Posterior vena cava (tissue), 2 donors: ENCODE data around the gene SLC7A10. TPM values are rescaled to one million over a fixed set of nuclear protein-coding genes. Genes with fewer than 3 reads are reported as not detected.

Source experiments
- DNase-seq: peaks from one replicate; pipeline ENCODE4 v3.0.0-alpha.2; 2020; ENCODE audit warnings: low spot score
- intact Hi-C, 2 donors: fragments of 100-400 bp; cut with DNase I; formaldehyde crosslinking; loops; one replicate each; pipeline versions ENCODE4 v1.14.1 to v1.14.2; 2022 to 2023
- total RNA-seq, 2 donors: library from RNA; stranded (reverse); fragmentation: NEBNext Ultra II Directional; extraction: Animal tissue kit (Norgen Biotek cat#: 25700); gene quantifications; one replicate each; pipeline ENCODE4 v1.2.1, GENCODE V29; 2021
- donor health status: DM: yes; HTN: yes; CAD: no.
- donor health status: DM: yes; HTN: yes; CAD: no.

SLC7A10 gene
- total RNA-seq, 2 donors from 2014 or later, result not detected

GRCh38 chr19:33207903-33208302 lies 17.7 kb downstream of the SLC7A10 start:
- DNase-seq, result no peak
- intact Hi-C loops, result no loop called here

DNA sequence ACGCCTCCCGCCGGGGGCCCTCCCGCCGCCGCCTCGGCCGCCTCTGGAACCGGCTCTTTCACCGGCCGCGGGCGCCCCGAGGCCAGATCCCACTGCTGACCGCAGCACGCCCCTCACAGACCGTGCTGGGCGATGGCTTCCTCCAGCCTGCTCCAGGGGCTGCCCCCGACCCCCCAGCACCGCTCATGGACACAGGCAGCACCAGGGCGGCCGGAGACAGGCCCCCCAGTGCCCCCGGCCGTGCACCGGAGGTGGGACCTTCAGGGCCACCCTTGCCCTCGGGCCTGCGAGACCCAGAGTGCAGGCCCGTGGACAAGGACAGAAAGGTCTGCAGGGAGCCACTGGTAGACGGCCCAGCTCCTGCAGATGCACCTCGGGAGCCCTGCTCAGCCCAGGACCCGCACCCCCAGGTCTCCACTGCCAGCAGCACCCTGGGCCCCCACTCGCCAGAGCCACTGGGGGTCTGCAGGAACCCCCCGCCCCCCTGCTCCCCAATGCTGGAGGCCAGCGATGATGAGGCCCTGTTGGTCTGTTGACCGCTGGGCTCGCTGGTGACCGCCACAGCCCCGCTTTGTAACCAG lies 18.5 kb downstream of the SLC7A10 start:
- no peak for DNase-seq
- intact Hi-C loops, result no loop called here

- intact Hi-C loops, result no loop called here
- no peak for DNase-seq
Measured at GRCh38 chr19:33206261-33207039, 19.2 kb downstream of the SLC7A10 start.

- intact Hi-C loops, result no loop called here
- no peak for DNase-seq
Measured at GRCh38 chr19:33205531-33206260, 20.0 kb downstream of the SLC7A10 start.

- no peak for DNase-seq
- intact Hi-C loops, result no loop called here
Measured at GRCh38 chr19:33205110-33205509, 20.5 kb downstream of the SLC7A10 start.

DNA sequence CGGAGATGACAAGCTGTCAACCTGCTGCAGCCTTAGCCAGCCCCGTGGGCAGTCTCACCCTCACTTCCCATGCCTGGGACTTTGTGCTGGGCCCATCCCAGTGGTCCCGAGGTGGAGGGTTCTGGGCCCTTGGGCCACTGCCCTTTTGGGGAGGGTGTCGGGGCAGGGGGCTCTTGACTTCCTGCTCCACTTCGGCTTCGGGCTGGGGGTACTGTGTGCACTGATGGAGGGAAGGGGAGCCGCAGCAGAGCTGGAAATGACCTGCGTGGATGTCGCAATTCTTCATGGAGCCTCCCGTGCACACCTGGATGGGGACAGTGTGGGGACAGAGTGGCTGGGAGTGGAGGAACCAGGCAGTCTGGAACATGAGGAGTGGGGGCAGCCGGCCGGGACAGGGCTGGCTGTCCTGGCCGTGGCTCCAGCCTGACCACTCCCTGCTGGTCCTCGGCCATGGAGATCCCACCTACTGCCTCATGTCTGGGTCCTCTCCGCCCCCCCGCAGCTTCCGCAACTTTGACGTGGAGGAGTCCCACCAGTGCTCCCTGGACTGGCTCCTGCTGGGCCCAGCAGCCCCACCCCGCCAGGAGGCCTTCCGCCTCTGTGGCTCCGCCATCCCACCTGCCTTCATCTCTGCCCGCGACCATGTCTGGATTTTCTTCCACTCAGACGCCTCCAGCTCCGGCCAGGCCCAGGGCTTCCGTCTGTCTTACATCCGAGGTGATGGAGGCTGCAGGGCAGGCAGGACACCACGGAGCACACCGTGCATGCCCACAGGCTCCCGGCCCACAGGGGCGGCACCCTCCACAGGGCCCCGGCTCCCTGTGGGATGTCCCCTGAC lies 21.3 kb downstream of the SLC7A10 start:
- DNase-seq, result no peak
- intact Hi-C loops, result no loop called here

DNA sequence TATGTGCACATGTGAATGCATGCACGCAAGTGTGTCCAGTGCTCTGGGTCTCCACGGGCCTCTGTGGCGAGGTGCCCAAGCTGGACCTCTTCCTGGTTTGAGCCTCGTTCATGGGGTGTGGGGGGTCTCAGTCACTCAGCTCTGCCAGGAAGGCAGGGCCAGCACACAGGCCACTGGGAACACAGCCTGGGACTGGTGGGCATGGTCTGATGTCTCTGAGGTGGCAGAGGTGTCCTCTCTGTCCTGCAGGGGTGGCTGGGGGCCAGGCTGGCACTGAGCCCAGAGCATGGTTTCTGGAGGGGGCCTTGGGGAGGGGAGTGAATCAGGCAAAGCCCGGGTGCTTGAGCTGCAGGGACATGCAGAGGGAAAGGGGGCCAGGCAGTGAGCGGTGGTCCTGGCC lies 22.1 kb downstream of the SLC7A10 start:
- intact Hi-C loops, result no loop called here
- no peak for DNase-seq

DNA sequence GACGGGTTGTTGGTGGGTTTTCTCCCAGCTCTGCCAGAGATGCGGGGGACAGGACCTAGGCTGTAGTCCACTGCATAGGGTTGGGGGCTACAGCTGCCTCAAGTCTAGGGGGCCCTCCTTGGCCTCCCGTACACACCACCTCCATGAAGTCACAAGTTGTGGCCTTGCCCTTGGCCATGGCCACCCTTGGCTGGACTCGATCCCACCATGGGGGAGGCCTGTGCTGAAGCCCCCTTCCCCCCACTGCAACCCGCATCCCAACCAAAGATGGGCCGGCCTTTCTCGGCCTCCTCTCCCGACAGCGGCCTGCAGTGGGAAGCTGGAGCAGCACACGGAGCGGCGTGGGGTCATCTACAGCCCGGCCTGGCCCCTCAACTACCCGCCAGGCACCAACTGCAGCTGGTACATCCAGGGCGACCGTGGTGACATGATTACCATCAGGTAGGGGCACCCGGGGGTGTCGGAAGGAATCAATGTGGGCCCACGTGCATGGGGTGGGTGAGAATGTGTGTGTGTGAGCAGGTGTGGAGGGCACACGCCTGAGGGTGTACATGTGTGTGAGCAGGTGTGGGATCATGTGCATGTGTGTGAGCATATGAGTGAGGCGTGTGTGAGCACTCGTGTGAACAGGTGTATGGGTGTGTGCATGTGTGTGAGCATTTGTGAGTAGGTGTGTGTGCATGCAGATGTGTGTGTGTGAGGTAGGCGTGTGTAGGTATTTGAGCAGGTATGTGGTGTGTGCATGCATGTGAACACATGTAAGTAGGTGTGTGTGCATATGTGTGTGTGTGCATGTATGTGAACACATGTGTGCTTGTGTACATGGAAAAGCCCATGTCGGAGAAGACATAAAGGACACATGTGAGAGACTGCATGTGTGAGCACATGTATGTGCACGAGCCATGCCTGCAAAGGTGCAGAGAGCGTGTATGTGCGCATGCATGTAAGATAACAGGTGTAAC lies 22.8 kb downstream of the SLC7A10 start:
- no peak for DNase-seq
- intact Hi-C loops, result no loop called here

DNA sequence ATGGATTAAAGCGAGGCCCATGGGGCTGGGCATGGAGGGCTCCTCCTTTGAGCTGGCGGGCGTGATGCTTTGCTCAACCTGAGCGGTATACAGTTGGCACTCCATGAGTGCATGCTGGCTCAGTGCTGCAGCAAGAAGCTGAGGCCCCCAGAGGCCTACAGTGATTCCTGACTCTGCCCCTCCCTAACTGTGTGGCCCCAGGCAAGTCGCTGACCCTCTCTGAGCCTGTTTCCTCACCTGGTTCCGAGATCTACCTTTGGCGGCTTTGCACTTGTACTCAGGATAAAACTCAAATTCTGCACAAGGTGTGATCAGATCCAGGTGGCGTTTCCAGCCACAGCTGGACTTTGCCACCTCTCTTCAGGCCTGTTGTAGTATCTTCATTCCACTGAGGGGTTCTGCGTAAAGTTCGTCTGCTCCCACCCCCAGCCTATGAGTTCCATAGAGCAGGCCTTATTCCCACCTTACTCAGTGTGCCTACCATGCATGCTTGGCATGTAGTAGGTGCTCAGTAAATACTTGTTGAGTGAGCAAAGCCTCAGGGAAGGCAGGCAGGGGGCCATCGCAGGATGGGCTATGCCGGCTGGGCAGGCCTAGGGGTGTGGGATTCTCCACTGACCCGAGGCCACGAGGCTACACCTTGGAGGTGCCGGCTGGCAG lies 23.6 kb downstream of the SLC7A10 start:
- intact Hi-C loops, result no loop called here
- DNase-seq, result no peak

DNA sequence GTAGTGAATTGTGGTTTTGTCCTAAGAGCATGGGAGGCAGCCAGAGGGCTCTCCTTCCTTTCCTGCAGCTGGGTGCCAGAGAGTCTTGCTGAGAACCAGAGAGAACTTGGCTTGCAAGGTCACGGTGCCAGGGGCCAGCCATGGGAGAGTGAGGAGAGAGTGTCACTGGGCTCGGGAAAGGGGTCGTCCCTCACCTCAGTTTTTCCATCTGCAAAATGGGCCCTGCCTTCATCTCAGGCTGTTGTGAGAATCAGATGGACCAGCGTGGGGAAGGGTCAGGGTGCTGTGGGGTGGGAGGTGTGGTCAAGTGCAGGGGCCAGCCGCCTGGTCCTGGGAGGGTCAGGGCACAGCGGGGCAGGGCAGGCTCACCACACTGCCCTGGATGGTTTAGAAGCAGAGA lies 24.2 kb downstream of the SLC7A10 start:
- intact Hi-C loops, result no loop called here
- no peak for DNase-seq

- intact Hi-C loops, result loop anchor here in 1 of 2 donors (10.0 kb wide), 1 partner anchor 65 kb away; the partner anchor contains the start of gene WDR88
- DNase-seq, result no peak
Measured at GRCh38 chr19:33199441-33200265, 26.0 kb downstream of the SLC7A10 start.

DNA sequence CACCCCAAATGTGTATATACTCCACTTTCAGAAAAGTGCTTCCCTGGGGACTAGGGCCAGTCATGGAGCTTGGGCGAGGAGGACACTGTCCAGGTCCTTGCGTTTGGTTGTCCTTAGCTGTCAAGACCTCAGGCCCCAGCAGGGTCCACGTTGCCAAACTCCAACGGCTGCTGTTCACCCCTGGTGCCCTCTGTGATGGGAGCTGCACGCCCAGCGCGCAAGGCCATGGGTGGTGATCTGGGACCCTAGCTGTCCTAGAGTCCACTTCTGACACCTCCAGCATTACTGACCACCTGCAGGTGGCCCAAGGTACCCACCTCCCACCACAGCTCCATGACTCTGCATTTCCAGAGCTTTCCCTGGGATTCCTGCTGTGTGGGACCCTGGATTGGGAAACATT lies 27.5 kb downstream of the SLC7A10 start:
- no peak for DNase-seq
- intact Hi-C loops, result loop anchor here in 1 of 2 donors (10.0 kb wide), 1 partner anchor 63 kb away; the partner anchor contains the start of gene WDR88

GRCh38 chr19:33197591-33198000 lies 28.1 kb downstream of the SLC7A10 start:
- no peak for DNase-seq
- intact Hi-C loops, result loop anchor here in 1 of 2 donors (10.0 kb wide), 1 partner anchor 63 kb away; the partner anchor contains the start of gene WDR88

DNA sequence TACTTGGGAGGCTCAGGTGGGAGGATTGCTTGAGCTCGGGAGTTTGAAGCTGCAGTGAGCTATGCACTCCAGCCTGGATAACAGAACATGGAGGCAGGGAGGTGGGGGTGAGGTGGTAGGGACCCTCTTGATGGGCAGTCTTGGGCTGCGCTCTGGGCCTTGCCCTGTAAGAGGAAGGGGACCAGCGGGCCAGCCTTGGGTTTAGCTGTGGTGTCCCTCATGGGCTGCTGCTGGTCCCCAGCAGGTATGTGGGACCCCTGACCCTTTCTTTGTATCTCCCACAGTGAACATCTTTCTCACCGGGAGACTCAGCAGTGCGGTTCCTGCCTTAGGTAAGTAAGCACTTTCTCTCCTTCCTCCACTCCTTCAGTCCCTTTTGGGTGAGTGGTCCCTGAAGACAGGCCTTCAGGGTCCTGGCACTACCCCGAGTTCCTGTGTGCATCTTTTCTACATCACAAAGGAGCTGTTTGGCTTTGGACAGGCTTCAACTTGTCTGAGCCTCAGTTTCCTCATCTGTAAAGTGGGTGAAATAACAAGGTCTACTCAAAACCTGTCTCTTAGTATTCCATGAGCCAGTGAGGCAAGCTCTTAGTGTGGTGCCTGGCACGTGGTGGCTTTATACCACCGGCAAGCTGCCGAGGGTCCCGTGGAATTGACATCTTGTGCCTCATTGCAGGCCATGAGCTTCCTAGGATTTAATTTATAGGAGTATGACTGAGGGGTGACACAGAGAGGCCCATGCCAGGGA lies 29.0 kb downstream of the SLC7A10 start:
- intact Hi-C loops, result loop anchor here in 1 of 2 donors (10.0 kb wide), 1 partner anchor 62 kb away; the partner anchor contains the start of gene WDR88
- no peak for DNase-seq

DNA sequence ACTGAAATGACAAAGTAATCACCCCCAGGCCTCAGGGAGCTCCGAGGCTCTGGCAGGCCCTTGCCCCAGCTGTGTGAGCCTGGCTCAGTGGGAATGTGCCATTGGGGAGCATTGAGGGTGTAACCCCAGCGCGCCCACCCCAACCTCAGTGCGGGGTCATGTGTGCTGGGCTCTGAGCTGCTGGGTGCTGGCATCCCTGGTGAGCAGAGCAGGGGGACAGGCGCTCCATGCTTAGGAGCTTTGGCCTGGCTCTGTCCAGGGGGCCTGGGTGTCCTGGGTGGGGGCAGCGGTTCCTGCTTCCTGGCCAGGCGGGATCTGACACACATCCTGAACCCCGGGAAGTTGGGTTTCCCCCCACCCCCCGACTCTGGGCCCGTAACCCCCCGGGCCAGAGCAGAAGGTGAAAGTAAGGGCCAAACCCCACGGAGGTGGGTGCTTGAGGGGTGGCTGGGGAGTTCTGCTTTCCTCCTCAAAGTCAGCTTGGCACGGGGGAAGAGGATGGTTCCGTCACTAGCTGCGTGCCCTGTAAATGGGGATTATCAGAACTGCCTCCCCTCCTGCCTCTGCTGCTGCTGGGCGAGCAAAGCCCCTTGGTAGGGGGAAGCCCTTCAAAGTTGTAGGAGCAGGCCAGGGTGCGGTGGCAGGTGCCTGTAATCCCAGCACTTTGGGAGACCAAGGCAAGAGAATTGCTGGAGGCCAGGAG lies 29.9 kb downstream of the SLC7A10 start:
- intact Hi-C loops, result loop anchor here in 1 of 2 donors (10.0 kb wide), 1 partner anchor 61 kb away; the partner anchor contains the start of gene WDR88

More for the DNA sequence above, 29.9 kb downstream of the SLC7A10 start:
- DNase-seq, result no peak
